Endodermal cell (in vitro differentiated cells): ENCODE data around the gene ALKBH8. TPM values are rescaled to one million over a fixed set of nuclear protein-coding genes. Genes with fewer than 3 reads are reported as not detected.
"Not testable (repeated sequence)": the region's sequence is repeated elsewhere in the genome, so short reads cannot be mapped to it uniquely, and the experiment has no call there.

Source experiments
- DNase-seq: peaks from one replicate; pipeline ENCODE4 v3.0.0-alpha.2; 2017
- H3K27ac ChIP-seq: 2 replicates; pipeline ENCODE4 v1.5.1; 2013; ENCODE audit warnings: mild to moderate bottlenecking, low read depth, low read length, moderate library complexity
- H3K27me3 ChIP-seq: 2 replicates; pipeline ENCODE4 v1.6.1; 2013; ENCODE audit warnings: mild to moderate bottlenecking, low read length, moderate library complexity; ENCODE audit not compliant: insufficient read depth, control insufficient read depth, poor library complexity, severe bottlenecking
- H3K36me3 ChIP-seq: 2 replicates; pipeline ENCODE4 v1.7.0; 2013; ENCODE audit warnings: mild to moderate bottlenecking, low read length, moderate library complexity; ENCODE audit not compliant: control insufficient read depth, insufficient read depth
- H3K4me1 ChIP-seq: one replicate; pipeline ENCODE4 v1.7.0; 2013; ENCODE audit warnings: low read length; ENCODE audit not compliant: control insufficient read depth, insufficient read depth
- H3K4me3 ChIP-seq: 2 replicates; pipeline ENCODE4 v1.5.1; 2013; ENCODE audit warnings: mild to moderate bottlenecking, low read length, moderate library complexity
- H3K9ac ChIP-seq: 2 replicates; pipeline ENCODE4 v1.6.1; 2013; ENCODE audit warnings: mild to moderate bottlenecking, low read length, moderate library complexity; ENCODE audit not compliant: poor library complexity, severe bottlenecking; ENCODE audit errors: extremely low read depth
- H3K9me3 ChIP-seq: 2 replicates; pipeline ENCODE4 v1.6.1; 2013; ENCODE audit warnings: mild to moderate bottlenecking, low read length, moderate library complexity; ENCODE audit not compliant: control insufficient read depth
- H3K27ac Mint-ChIP-seq: 2 replicates; pipeline ENCODE4 v1.8.0; 2020; ENCODE audit warnings: mixed read lengths
- H3K27me3 Mint-ChIP-seq: 2 replicates; pipeline ENCODE4 v1.8.0; 2021; ENCODE audit warnings: mild to moderate bottlenecking, mixed read lengths; ENCODE audit not compliant: insufficient read depth
- H3K36me3 Mint-ChIP-seq: 2 replicates; pipeline ENCODE4 v1.8.0; 2020; ENCODE audit warnings: low read depth, mixed read lengths
- H3K4me1 Mint-ChIP-seq: 2 replicates; pipeline ENCODE4 v1.8.0; 2020; ENCODE audit warnings: mixed read lengths
- H3K4me3 Mint-ChIP-seq: 2 replicates; pipeline ENCODE4 v1.8.0; 2020; ENCODE audit warnings: mild to moderate bottlenecking, moderate library complexity, mixed read lengths
- H3K9me3 Mint-ChIP-seq: 2 replicates; pipeline ENCODE4 v1.8.0; 2020; ENCODE audit warnings: mild to moderate bottlenecking, mixed read lengths
- WGBS, 2 experiments: methylation state at CpG; one replicate each; pipeline versions ENCODE4 v1.1.5 to v1.1.7; 2013; ENCODE audit warnings: missing lambda C conversion rate in 2 of 2, mixed read lengths in 1 of 2; ENCODE audit not compliant: insufficient coverage in 1 of 2, insufficient read length in 1 of 2; 5-methylcytosine and 5-hydroxymethylcytosine counted together
- total RNA-seq, 2 donors: library from RNA; stranded (reverse); fragmentation: NEBNext Ultra II Directional in 1 of 2; extraction: Animal tissue kit (Norgen Biotek cat#: 25700) in 1 of 2; gene quantifications; 2 replicates in 1 of 2; 3 replicates in 1 of 2; pipeline ENCODE4 v1.2.1, GENCODE V29; 2021
- TF ChIP-seq, protein P1 (sequence below): fragments of 200-600 bp; sonication (generic); conservative IDR thresholded peaks from 2 replicates; pipeline ENCODE4 v1.5.0; 2021; ENCODE audit warnings: antibody characterized with exemption, mild to moderate bottlenecking

The ALKBH8 gene
- total RNA-seq, 2 donors from 2014 or later, result 7.6 to 9.3 TPM

DNA sequence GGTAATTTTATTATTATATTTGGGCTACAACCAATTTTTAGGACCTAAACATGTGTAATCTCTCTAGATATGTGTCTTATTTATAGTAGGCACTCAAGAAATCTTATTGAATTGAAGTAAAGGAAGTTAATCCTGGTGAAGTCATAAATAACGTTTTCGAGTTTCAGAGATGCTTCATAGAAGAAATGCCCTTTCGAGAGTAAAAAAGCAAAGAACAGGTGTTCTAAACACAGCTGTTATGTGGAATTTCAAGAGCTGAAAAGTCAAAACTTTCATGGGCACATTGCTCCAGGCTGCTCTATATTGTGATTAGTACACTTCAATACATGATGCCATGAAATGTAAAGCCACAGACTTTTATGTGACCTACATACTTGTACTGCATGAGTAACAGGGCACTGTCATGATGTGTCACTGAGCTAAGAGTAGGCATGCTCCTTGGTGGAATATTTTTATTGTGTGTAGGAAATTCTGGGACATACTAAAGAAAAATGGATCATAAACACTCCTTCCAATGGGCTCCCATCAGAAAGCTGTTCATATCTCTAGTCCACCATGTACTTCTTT lies 18.2 kb upstream of the ALKBH8 start:
- H3K9ac ChIP-seq, result no peak overlapping the region
- Mint-ChIP-seq H3K27me3 (peaks cover 34% of the 10 kb centered on the region), H3K4me3 (no peak overlapping the region), H3K36me3 (no peaks in the 10 kb centered on the region), H3K27ac (no peak overlapping the region), H3K9me3 (peaks cover 5% of the 10 kb centered on the region), H3K4me1 (peaks cover 5% of the 10 kb centered on the region)
- H3K4me3 ChIP-seq, result no peak overlapping the region
- no peaks in the 10 kb centered on the region for H3K36me3 ChIP-seq
- no peaks in the 10 kb centered on the region for H3K9me3 ChIP-seq
- 94 to 100% methylated on average over 3 of the region's 3 CpGs for WGBS, 2 experiments
- H3K4me1 ChIP-seq, result no peaks in the 10 kb centered on the region
- no peak for DNase-seq
- H3K27me3 ChIP-seq, result peaks cover 26% of the 10 kb centered on the region
- H3K27ac ChIP-seq, result no peak overlapping the region
- TF ChIP-seq, protein P1, sequence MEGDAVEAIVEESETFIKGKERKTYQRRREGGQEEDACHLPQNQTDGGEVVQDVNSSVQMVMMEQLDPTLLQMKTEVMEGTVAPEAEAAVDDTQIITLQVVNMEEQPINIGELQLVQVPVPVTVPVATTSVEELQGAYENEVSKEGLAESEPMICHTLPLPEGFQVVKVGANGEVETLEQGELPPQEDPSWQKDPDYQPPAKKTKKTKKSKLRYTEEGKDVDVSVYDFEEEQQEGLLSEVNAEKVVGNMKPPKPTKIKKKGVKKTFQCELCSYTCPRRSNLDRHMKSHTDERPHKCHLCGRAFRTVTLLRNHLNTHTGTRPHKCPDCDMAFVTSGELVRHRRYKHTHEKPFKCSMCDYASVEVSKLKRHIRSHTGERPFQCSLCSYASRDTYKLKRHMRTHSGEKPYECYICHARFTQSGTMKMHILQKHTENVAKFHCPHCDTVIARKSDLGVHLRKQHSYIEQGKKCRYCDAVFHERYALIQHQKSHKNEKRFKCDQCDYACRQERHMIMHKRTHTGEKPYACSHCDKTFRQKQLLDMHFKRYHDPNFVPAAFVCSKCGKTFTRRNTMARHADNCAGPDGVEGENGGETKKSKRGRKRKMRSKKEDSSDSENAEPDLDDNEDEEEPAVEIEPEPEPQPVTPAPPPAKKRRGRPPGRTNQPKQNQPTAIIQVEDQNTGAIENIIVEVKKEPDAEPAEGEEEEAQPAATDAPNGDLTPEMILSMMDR, result no peak

DNA sequence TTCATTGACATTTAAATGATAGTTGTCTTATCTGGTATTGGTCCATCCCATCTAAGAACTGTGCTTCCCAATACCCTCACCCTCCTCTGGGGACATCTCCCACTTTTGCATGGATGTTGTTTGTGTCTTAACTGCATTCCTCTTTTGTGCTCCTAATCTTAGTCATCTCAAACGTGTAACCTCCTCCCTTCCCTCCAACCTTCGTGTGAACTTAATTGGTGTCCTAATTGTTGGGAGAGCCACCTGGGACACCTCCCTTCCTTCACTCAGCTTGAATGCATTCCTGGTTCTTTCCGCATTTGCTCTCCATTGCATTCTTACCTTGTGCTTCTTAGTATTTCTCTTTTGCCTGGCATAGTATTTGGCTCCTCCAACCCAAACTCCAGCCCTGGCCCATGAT lies 15.6 kb upstream of the ALKBH8 start:
- WGBS, 2 experiments, result 45 to 56% methylated on average over 2 to 3 of the region's 3 CpGs
- peaks cover 5% of the 10 kb centered on the region for H3K4me1 Mint-ChIP-seq
- Histone ChIP-seq H3K9me3 (no peaks in the 10 kb centered on the region), H3K9ac (no peak overlapping the region), H3K4me3 (no peak overlapping the region), H3K4me1 (no peaks in the 10 kb centered on the region), H3K27ac (no peak overlapping the region), H3K36me3 (no peaks in the 10 kb centered on the region), H3K27me3 (peaks cover under 1% of the 10 kb centered on the region)
- H3K27ac Mint-ChIP-seq, result no peak overlapping the region
- TF ChIP-seq, protein P1, result peak; percentile 33
- peaks cover 8% of the 10 kb centered on the region for H3K27me3 Mint-ChIP-seq
- peak; percentile 55 for DNase-seq
- no peak overlapping the region for H3K4me3 Mint-ChIP-seq
- peaks cover 5% of the 10 kb centered on the region for H3K9me3 Mint-ChIP-seq
- H3K36me3 Mint-ChIP-seq, result no peaks in the 10 kb centered on the region

DNA sequence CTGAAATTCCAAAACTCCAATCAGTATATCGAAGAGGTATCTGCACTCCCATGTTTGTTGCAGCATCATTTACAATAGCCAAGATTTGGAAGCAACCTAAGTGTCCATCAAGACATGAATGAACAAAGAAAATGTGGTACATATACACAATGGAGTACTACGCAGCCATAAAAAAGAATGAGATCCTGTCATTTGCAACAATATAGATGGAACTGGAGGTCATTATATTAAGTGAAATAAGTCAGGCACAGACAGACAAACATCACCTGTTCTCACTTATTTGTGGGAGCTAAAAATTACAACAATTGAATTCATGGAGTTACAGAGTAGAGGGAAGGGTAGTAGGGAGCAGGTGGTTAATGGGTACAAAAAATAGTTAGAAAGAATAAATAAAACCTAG lies 13.6 kb upstream of the ALKBH8 start:
- not testable (repeated sequence) for H3K4me3 Mint-ChIP-seq, DNase-seq, H3K9ac ChIP-seq, H3K27me3 Mint-ChIP-seq, H3K9me3 Mint-ChIP-seq, H3K36me3 ChIP-seq, H3K9me3 ChIP-seq, H3K4me1 Mint-ChIP-seq, H3K4me1 ChIP-seq, H3K27me3 ChIP-seq, H3K27ac Mint-ChIP-seq, H3K27ac ChIP-seq, H3K36me3 Mint-ChIP-seq, H3K4me3 ChIP-seq
- 94% methylated on average over 2 of the region's 2 CpGs; no CpG with 5 or more reads in 1 of the 2 experiments for WGBS, 2 experiments

DNA sequence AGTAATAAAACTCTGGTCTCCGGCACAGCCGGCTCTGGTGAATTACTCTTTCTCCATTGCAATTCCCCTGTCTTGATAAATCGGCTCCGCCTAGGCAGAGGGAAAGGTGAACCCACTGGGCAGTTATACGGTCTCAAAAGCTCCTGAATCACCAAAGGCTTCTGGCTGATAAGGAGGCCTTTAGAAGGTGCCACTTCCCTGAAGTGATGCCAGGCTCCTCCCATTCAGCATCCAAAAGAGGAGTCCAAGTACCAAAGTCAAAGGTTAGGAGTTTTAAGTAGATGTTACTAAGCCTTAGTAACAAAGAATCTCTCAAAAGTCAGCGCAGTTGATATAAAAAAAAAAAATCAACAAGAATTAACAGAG lies 11.8 kb upstream of the ALKBH8 start:
- H3K36me3 ChIP-seq, result no peaks in the 10 kb centered on the region
- Mint-ChIP-seq H3K4me1 (peaks cover 5% of the 10 kb centered on the region), H3K4me3 (no peak overlapping the region), H3K9me3 (peaks cover 5% of the 10 kb centered on the region), H3K27ac (no peak overlapping the region), H3K36me3 (no peaks in the 10 kb centered on the region), H3K27me3 (no peaks in the 10 kb centered on the region)
- H3K4me3 ChIP-seq, result no peak overlapping the region
- H3K9ac ChIP-seq, result no peak overlapping the region
- no peak overlapping the region for H3K27ac ChIP-seq
- 91 to 100% methylated on average over 3 to 6 of the region's 6 CpGs for WGBS, 2 experiments
- H3K27me3 ChIP-seq, result no peaks in the 10 kb centered on the region
- DNase-seq, result no peak
- no peaks in the 10 kb centered on the region for H3K4me1 ChIP-seq
- TF ChIP-seq, protein P1, result no peak
- H3K9me3 ChIP-seq, result no peaks in the 10 kb centered on the region
